GM12891 (cell line): ENCODE measurements around the gene ATP5ME.

ENCODE experiments used
- DNase-seq: peaks from one replicate; pipeline ENCODE4 v3.0.0; 2011; ENCODE audit warnings: low spot score; ENCODE audit not compliant: insufficient read length
- FAIRE-seq: peaks from 2 replicates; lab custom pipeline; 2011; peaks lifted over from hg19 to GRCh38; lab: Jason Lieb, UNC
- PAX5 ChIP-seq: IDR thresholded peaks from 2 replicates; pipeline ENCODE4 v1.6.1; 2011; ENCODE audit warnings: low read length, moderate library complexity, mild to moderate bottlenecking; ENCODE audit not compliant: insufficient read depth, severe bottlenecking
- POLR2A ChIP-seq: IDR thresholded peaks from 2 replicates; pipeline ENCODE4 v1.6.1; 2011; ENCODE audit warnings: low read depth, low read length, control low read depth
- POLR2AphosphoS5 ChIP-seq: IDR thresholded peaks from 2 replicates; pipeline ENCODE4 v1.6.1; 2011; ENCODE audit warnings: low read depth, low read length, control low read depth
- POU2F2 ChIP-seq: IDR thresholded peaks from 2 replicates; pipeline ENCODE4 v1.6.1; 2011; ENCODE audit warnings: low read depth, mild to moderate bottlenecking, control low read depth, low read length, moderate library complexity
- SPI1 ChIP-seq: IDR thresholded peaks from 2 replicates; pipeline ENCODE4 v1.6.1; 2011; ENCODE audit warnings: low read depth, low read length, control low read depth
- TAF1 ChIP-seq: IDR thresholded peaks from 2 replicates; pipeline ENCODE4 v1.6.1; 2011; ENCODE audit warnings: low read depth, low read length, control low read depth

The ATP5ME gene

DNA sequence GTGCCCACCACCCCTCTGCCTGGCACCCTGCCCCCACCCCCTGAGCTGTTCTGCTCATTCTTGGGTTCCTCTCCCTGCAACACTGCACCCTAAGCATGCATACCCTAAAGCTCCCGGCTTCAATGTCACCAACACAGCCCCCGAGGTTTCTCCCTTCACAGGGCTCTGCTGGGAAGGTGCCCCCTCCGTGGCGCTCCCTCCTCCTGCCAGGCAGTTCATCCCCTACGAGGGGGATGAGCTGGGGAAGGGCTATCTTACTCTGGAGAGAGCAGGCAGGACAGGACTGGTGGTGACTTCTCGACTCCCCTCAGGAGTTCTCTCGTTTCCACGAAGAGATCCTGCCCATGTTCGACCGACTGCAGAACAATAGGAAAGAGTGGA, 6.5 kb downstream of the ATP5ME start:
- no peak for DNase-seq
- FAIRE-seq: no peak
- TF ChIP-seq POLR2AphosphoS5: no peak
- no peak for TF ChIP-seq POLR2A
- TF ChIP-seq TAF1: no peak
- no peak for TF ChIP-seq SPI1
- TF ChIP-seq PAX5: no peak
- TF ChIP-seq POU2F2: no peak

DNA sequence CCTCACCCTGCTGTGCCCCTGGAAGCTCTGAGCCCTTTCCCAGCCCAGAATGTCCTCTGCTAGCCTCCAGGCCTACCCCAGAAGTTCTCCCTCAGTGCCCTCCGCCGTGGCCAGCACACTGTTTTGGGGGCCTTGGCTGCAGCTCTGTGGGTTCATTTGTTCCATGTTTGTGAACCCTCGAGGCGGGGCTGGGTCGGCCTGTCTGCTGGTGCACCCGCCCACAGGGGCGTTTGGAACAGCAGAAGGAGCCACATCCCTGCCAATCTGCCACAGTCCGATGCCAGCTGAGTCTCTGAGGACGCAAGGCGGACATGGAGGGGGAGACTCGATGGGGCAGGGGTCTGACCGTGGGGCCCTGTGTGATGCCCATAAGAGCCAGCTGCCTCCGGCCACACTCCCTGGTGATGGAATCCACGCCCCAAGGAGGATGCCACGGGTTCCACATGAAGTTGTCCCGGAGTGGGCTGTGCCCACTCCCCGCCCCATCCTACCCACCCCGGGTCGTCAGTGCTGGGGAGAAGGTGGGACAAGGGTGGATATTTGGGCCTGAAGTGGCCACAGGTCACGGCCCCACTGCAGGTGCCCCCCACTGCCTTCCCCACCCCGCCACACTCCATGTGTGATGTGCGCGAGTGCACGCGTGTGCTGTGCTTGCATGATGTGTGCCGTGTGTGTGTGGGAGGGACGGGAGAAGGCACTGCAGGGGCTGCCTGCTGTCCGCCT, 7.1 kb downstream of the ATP5ME start:
- TF ChIP-seq SPI1 (no peak), POLR2A (no peak), PAX5 (no peak), TAF1 (no peak), POLR2AphosphoS5 (no peak), POU2F2 (no peak)
- no peak for FAIRE-seq
- DNase-seq: no peak

DNA sequence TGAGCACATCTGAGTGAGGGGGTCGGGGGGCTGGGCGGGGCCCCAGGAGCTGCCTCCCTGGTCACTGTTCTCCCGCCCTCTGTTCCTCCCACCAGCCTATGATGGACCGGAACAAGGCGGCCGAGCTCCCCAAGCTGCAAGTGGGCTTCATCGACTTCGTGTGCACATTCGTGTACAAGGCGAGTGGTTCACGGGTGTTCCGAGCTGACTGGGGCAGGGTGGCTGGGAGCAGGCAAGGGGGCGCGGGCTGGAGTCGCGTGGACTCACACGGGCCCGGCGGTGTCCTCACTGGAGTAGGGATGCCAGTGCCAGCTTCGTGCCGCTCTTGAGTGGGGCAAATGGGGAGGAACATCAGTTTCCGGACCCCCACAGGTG, 7.7 kb downstream of the ATP5ME start:
- no peak for TF ChIP-seq SPI1
- TF ChIP-seq PAX5: no peak
- no peak for TF ChIP-seq POU2F2
- TF ChIP-seq POLR2AphosphoS5: no peak
- no peak for TF ChIP-seq POLR2A
- no peak for TF ChIP-seq TAF1
- no peak for FAIRE-seq
- DNase-seq: no peak

DNA sequence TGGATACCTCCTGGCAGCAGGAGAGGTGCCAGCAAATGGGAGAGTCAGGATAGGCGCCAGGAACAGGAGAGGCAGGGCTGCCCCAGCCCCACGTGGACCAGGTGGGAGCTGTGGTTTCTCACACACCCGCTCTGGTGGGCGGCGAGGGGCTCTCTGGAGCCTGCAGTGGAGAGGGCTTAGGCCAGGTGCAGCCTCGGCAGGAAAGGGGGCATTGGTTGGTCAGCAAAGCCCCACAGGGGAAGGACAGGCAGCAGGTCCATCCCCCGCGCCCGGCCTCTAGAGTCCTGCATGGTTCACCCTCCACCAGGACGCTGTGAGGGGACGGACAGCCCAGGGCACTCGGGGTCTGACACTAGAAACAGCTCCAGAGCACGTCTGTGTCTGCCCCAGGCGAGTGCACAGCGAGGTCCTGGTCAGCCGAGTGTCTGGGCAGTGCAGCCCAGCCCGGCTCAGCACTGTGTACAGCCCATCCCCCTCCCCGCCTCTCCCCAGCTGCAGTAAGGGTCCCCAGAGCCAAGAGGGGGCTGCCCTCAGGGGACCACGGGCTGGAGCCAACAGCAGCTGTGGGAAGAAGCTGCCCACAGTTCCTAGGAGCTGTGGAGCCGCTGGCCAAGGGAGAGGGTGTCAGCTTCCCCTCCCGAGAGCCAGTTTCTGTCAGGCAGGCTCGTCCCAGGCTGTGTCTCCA, 8.2 kb downstream of the ATP5ME start:
- FAIRE-seq (no peak), DNase-seq (no peak)
- TF ChIP-seq PAX5: no peak
- TF ChIP-seq POU2F2: no peak
- TF ChIP-seq POLR2AphosphoS5: no peak
- TF ChIP-seq TAF1: no peak
- no peak for TF ChIP-seq POLR2A

DNA sequence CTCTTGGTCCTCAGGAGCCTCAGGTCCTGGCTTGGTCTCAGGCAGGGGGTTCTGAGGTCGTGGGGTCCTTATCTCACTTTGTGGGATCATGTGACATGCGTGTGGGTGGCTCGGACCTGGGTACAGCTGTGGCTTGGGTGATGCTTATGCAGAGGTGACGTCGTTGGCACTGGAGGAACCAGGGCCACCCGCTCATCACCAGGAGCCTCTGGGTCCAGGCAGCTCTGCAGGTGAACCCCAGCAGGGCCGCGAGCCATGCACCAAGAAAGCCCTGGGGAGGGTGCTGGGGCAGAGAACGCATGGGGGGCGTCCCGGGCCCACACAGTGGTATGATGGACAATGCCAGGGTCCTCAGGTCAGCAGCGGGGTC, 8.7 kb downstream of the ATP5ME start:
- FAIRE-seq: no peak
- TF ChIP-seq POU2F2 (no peak), TAF1 (no peak), PAX5 (no peak), POLR2AphosphoS5 (no peak), POLR2A (no peak), SPI1 (no peak)
- DNase-seq: no peak

DNA sequence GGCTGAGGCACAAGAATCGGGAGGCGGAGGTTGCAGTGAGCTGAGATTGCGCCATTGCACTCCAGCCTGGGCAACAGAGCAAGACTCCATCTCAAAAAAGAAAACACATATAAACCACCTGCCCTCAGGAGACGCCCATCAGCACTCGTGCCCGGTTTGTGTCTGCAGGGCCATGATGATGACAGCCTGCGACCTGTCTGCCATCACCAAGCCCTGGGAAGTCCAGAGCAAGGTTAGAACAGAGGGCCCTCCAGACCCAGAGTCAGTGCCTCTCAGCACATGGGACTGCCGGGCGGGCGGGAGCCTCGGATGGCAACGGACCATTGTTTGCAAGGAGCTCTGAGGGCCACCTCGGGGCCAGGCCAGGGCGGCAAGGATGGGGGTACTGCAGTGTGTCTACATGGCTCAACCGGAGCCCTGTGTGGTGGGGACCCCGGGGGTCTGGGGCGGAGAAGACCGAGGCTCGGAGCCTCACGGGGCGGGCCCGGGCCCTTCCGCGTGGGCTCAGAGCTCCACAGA, 9.3 kb downstream of the ATP5ME start:
- FAIRE-seq (no peak), DNase-seq (no peak)
- TF ChIP-seq TAF1 (no peak), POLR2A (no peak), POLR2AphosphoS5 (no peak), POU2F2 (no peak), SPI1 (no peak), PAX5 (no peak)

DNA sequence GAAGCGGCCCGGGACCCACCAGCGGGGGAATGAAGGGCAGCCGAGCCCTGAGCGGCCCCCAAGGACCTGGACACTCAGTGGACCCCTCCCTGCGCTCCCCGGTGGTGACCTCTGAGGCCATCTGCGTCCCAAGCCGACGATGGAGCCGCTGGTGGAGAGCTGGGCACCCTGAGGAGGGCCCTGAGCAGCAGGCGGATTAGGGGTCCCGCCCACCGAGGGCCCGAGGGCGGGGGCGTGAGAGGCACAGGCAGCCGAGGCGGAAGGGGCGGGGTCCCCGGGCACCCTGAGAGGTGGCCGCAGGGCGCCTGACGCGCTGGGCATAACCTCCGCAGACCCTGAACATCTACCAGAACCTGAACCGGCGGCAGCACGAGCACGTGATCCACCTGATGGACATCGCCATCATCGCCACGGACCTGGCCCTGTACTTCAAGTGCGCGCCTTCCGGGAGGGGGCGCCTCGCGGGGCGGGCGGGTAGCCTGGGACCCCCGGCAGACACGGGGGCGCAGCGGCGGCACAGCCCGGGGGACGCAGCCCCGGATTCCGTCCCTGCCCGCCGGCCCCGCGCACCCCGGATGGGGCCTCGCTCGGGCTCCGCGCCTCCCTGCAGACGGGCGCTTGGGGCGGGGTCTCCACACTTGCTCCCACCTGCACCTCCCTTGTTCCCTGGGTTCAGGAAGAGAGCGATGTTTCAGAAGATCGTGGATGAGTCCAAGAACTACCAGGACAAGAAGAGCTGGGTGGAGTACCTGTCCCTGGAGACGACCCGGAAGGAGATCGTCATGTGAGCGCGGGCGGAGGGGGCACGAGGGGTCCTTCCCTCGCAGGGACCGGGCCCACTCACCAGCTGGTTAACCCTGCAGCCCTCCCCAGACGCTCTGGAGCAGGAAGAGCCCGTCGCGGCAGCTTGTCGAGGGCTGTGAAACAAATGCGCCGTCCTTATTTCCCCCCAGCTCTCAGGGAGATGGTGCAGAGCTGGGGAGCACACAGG, 10.3 kb downstream of the ATP5ME start:
- peak; percentile 90 for FAIRE-seq
- TF ChIP-seq SPI1 (no peak), TAF1 (no peak), POU2F2 (0 out of 2 replicates have a peak, but pooled peaks have one; percentile 24), PAX5 (no peak), POLR2A (no peak; the same call in 1 of the 2 replicates), POLR2AphosphoS5 (0 out of 2 replicates have a peak, but pooled peaks have one; percentile 20)
- DNase-seq: peak; percentile 91

DNA sequence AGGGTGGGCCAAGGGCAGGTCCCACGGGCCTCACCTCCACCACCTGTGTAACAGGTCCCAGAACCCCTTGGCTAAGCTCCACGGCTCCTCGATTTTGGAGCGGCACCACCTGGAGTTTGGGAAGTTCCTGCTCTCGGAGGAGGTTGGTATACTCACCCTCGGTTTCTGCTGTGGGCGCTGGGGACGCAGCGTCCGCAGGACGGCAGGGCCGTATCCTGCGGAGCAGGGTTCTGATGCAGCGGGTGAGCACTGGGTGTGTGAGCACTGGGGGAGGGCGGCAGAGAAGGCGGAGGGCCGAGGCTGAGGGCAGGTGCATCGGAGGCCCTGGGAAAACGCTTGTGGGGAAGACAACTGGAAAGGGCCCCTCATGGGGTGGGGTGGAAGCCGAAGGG, 11.0 kb downstream of the ATP5ME start:
- FAIRE-seq (no peak), DNase-seq (no peak)
- TF ChIP-seq PAX5 (no peak), POLR2AphosphoS5 (no peak)

DNA sequence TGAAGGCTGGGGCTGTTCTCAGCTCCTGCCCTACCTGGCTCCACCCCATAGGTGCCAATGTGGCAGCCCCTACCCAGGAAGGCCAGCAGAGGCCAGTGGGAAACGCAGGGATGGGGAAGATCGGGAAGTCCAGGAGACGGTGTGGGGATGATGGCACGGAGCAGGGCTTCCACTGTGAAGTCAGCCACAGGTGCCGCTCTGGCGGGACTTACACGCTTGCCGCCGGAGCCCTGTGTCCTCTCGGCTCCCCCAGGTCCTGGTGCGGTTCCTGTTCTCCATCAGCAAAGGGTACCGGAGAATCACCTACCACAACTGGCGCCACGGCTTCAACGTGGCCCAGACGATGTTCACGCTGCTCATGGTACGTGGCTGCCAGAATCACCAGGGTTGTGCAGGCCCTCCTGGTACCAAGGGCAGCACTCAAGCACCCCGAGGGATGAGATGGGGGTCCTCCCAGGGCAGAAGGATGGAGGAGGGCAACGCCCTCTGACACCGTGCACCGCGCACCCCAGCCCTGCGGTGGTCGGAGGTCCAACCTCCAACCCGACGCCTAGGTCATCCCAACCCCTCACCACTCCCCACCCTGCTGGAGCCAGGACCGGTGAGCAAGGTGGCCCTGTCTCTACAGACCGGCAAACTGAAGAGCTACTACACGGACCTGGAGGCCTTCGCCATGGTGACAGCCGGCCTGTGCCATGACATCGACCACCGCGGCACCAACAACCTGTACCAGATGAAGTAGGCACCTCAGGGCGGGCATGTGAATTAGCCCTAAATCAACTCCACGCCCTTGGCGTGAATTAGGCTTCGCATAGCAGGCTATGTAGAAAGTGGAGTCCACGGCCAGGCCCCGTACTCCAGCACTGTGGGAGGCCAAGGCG, 12.0 kb downstream of the ATP5ME start:
- FAIRE-seq: no peak
- no peak for DNase-seq
- TF ChIP-seq TAF1 (no peak), POLR2A (no peak), SPI1 (no peak), POLR2AphosphoS5 (no peak), PAX5 (no peak)
